GM18511 (cell line): ENCODE data around the gene SCYGR8.
A peak's percentile ranks its signal among the peaks of the same experiment; 100 is the strongest.

ENCODE experiments used
- ATAC-seq: cut with Tn5 transposase; IDR thresholded peaks from one replicate; pipeline ENCODE4 v1.9.1; 2021; ENCODE audit warnings: mild to moderate bottlenecking, moderate library complexity; ENCODE audit not compliant: unreplicated experiment

SCYGR8 gene

DNA sequence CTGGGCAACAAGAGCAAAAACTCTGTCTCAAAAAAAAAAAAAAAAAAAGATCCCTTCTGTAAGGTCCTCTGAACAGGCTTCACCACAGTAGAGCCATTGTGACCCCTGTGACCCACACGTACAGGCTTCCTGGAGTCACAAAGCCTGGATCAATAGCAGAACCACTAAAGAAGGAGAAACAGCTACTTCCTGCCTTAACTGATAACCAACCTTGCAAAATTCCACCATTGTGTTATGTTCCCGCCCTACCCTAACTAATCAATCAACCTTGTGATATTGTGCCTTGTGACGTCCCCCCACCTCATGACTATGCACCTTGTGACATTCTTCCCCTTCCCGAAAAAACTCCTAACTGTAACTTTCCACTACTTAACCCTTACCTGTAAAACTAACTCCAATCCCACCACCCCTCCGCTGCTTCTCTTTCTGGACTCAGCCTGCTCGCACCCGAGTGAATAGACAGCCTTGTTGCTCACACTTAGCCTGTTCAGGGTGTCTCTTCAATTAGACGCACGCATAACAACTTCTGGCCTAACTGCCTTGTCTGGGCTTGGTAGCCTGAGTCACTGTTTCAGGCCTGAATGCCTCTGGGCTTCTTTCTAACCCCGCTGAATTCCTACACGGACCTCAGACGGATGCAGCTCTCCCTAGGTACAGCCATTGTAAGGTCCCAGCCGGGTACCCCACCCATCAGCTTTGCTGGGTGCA is 13.9 kb downstream of the SCYGR8 start:
- no peak for ATAC-seq

DNA sequence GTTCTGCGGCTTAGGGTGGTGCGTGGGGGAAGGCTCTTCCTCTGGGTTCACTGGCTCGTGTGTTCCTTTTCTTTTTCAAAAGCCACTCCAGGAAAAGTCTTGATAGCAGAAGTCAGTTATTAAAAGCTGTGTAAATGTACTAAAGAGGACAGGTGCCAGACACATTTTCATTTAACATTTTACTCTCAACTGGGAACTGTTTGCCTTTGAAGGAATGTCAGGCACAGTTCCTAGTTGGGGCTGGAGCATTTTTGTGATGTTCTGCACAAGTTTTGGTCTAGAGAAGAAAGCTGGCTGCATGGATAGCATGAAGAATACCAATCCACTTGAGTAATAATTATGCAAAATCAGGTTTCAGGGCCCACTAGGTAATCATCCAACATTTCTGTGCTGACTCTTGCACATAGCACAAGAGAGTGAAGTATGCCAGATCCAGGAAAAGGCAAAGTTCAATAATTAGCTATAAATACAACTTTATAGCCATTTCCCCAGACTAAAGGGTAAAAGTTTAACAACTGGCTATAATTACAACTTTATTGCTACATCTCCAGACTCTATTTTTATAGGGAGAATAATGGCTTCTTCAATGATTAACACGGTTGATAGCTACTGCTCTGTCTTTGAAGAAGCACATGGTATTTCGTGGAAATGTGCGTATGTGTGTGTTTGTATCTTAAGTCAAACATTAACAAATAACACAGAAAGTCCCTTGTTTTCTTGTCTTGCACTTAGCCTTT is 16.2 kb downstream of the SCYGR8 start:
- no peak for ATAC-seq

DNA sequence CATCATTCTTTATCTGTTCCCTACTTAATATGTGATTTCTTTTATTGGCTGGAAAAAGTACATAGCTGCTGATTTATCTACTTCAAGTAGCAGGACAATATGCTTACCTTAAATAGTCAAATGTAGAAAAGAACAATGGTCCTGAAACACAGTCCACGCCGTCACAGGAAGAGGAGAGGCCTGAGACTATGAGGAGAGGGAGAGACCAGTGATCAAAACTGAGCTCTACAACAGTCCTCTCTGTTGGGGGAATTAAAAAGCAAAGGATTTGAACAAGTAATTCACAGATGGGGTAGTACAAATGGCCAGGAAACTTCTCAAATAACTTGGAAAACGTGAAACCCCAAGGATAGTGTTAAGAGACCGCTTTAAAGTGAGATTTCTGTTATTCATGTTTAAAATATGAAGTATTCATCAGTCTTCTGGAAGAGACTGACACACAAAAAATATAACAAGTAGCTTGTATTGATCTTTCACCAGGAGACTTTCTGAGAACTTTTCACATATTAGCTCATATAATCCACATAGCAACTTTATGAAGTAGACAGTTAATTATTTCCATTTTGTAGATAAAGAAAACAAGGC is 20.2 kb downstream of the SCYGR8 start:
- ATAC-seq: peak; percentile 24

DNA sequence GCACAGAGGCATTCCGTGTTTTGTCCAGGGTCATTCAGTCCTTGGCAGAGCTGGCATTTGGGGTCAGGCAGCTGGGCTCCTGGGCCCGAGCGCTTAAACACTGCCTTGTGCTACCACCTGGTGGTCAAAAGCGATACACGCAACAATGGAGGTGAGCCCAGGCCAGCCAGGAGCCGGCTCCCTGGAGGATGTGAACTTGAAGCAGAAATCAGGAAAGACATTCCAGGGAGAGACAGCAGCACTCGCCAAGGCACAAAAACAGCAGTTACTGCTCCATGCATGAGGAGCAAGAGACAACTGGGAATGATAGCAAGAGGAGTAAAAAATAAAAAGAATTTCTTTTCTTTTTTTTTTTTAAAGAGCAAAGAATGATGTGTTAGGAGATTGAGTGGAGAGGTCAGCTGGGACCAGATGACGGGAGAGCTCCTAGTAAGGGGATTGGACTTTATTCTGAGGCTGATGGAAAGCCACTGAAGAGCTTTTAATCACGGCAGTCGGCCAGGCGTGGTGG is 20.7 kb downstream of the SCYGR8 start:
- ATAC-seq: peak; percentile 98

DNA sequence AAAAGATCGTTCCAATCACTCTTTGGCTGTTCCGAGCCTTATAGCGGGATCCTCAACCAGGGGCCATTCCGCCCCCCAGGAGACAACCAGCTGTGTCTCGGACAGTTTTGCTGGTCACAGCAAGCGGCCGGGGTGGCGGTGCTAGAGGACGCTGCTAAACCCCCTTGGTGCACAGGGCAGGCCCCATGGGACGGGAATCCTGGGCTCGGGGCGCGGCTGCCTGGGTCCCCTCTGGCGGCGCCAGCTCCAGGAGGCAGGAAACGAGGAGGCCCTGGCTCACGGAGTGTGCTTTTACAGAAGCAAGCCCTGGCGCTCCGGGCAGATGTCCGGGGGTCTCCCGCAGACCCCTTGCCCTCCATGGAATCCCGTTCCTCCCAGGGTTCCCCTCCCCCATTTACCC is 22.1 kb downstream of the SCYGR8 start:
- ATAC-seq: no peak

DNA sequence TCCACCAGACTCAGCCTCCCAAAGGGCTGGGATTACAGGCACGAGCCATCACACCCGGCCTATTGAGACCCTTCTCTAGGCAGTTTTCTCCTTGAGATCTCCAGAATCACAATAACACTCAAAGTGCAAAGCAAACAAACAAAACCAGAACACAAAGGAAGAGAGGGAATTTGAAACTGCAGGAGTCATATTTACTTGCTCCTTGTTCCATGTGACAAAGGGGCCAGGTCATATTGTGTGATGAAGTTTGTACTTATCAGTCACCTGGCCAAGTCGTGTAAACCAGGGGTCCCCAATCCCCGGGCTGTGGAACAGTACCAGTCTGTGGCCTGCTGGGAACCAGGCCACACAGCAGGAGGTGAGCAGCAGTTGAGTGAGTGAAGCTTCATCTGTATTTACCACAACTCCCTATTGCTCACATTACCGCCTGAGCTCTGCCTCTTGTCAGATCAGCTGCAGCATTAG is 26.5 kb downstream of the SCYGR8 start:
- ATAC-seq: no peak

DNA sequence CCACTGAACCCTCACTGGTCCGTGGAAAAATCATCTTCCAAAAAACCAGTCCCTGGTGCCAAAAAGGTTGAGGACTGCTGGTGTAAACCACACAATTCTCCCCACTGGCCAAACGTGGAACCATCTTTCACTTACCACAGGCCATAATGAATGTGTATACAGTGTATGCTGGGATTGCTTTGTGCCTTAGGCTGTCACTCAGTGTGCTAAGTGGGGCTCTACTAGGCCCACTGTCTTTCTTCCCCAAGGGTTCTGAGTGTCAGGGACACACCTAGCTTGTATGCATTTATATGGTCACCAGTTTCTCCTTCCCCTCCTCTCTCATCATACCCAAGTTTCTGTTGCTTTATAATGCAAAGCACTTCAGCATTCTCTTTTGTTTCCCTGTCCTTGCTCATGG is 27.2 kb downstream of the SCYGR8 start:
- ATAC-seq: no peak

DNA sequence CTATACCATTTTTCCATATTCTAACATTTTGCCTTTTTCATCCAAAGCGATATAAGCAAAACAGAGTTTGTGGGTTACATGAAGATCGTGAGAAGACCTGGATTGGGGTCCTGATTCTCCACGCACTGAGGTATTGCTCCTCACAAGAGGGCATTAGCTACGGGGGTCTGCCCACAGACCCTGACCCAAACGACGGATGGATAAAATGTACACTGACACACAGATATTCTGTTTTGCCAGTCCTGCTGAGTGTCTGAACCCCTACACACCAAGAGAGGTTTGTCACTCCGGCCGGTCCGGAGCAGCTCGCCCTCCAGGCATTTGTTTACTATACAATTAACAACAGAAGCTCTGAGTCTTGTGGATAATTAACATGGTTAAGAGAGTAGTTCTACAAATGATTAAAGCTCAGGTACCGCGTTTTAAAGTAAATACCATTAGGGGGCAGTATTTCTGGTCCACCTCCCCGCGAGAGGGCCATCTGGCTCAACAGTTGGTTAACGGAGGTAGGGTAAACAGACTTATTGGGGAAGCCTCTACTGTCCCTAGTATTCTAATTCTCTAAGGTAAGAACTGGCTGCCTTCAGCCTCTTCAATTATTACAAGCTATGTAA is 28.4 kb downstream of the SCYGR8 start:
- no peak for ATAC-seq

DNA sequence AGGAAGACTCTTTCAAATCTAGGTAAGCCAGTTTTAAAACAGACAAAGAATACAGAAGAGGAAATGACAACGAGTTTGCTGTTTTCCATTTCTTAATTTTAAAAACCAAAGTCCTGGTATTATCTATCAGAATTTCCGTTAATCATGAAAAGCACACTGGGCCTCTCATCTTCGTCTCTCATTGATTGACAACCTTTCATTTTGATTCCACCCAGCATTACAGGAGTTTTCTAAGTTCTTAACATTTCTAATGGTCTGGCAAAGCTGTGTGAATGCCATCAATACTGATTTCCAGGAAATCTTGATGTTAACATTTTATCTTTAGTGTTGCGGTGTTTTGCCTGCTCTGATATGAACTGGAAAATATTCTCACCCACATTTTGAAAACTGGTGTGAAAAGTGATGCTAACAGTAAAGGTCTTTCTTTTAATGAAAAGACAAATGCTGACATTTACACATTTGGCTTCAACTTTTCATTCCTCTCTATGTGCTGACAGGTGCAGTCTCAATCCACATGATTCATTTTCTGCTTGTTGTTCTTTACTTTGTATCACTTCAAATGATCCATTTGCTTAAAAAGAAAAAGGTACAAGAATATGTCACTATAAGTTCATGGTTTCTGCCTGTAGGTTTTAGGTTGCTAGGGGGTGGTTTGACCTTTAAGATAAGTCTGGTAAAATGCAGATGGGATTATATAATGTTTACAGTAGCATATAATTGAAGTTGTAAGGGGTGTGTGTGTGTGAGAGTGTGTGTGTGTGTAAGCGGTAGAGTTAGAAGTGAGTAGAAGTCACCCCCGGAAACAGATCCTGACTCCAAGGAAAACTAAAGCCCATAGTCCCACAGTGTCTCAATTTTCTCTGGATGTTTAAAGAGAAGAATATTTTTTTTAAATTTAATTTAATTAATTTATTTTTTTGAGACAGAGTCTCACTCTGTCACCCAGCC is 29.5 kb downstream of the SCYGR8 start:
- ATAC-seq: no peak

DNA sequence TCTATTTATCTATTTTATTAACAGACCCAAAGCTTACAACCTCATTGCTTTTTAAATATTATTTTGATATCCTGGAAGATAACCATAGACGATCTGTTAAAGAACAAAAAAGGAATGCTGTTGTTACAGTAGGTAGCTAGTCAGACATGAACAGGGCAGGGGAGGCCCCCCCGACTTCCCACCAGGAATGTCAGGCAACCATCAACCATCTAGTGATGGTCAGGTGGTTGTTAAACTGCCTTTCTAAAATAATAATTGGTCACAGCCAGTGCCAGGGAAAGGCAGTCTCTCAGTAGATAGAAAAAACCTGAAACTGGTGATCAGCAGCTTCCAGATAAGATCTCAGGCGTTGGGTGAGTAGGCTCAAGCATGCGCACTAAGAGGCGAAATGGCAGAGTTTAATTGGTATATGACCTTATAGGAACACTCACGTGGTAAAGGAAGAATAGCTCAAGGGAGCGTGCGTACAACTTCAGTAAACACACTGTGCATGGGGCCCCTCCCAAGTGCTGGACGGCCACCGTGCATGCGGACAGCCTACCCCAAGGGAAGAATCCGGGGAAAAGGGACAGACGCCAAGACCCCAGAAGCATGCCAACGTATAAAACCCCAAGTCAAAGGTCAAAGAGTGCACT is 35.4 kb downstream of the SCYGR8 start:
- ATAC-seq: no peak

DNA sequence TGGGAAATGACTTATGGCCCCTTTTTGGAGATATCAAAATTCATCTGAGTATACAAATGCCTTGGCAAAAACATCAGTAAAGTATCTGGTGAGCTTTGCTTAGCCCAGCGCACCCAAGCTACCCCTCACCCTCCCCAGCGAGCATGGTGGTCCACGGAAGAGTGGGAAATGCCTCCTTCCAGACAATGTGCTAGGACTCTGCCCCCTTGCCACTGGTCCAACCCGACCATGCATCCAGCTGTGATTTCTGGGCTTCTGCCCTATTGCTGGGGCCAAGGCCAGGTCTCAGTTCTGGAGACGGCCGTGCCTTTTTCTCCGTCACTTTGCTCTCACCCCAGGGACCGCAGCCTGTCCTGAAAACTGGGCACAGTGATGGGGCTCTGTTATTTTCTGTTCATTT is 36.1 kb downstream of the SCYGR8 start:
- ATAC-seq: no peak

DNA sequence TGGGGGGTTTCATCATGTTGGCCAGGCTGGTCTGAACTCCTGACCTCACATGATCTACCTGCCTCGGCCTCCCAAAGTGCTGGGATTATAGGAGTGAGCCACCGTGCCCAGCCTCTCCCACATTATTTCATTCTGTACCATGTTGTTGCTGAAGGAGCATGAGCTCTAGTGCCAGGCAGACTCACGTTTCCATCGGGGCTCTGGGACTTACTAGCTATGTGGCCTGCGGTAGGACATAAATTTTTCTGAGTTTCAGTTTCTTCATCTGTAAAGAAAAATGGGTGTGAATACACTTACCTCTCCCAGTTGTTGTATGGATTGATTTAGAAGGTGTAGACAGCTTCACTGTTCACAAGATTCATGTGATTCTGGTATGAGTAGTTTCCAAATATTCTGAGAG is 37.1 kb downstream of the SCYGR8 start:
- peak; percentile 31 for ATAC-seq

DNA sequence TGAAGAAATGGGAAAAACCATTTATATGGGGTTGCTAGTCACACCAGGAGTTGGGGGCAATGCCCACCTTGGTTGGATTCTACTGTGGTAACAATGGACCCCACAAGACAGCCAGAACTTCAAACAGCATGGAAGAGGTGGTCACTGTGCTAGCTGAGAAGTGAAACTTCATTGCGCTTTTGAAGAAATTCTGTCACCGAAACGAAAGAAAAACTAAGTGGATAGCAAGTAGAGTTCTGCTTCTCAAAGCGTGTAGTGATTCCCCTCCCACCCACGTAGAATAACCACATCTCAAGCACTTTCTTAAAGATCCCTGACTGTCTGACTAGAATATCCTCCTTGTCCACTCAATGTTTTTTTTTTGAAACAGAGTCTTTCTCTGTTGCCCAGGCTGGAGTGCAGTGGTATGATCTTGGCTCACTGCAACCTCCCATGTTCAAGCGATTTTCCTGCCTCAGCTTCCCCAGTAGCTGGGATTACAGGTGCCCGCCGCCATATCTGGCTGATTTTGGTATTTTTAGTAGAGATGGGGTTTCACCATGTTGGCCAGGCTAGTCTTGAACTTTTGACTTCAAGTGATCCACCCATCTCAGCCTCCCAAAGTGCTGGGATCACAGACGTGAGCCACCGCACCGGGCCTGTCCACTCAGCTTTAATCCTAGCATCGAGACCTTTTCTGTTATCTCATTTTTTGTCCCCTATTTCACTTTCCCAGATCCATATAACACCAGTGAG is 37.9 kb downstream of the SCYGR8 start:
- ATAC-seq: peak; percentile 99

DNA sequence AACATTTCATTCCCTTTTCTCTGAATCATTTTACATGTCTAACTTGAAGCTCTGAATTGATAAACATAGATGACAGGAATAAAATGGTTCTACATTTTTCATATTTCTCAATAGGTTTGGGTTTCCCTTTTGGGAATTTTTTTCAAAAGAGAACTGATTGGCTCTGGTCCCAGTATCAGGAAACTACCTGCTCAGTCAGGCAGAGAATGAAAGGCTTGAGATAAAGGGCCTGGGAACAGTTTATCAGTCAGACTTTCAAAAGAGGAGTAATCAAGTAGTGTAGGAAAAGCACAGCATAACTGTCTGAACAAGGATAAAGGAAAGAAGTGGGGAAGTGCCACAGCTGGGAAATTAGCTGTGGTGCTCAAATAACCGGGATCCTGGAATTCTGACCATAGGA is 39.6 kb downstream of the SCYGR8 start:
- no peak for ATAC-seq

DNA sequence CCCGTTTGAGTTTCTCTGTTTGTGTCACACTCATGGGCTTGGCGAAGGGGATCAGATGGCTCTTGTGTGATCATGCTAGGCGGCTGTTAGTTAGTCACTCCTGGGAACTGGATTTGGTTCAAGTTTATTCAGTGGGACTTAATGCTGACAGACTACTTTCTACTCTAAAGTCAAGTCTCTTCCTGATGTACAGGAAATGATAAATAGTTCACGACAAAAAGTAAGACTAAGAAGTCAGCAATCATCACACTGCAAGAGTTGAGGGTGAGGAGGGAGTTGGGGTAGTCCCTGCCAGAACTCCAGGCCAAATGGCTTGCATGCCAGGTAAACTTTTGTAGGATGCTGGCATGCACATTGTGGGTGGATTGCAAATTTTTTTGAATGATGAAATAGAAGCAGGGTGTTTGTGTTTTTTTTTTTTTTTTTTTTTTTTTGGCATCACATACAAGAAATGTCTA is 42.9 kb downstream of the SCYGR8 start:
- ATAC-seq: no peak

DNA sequence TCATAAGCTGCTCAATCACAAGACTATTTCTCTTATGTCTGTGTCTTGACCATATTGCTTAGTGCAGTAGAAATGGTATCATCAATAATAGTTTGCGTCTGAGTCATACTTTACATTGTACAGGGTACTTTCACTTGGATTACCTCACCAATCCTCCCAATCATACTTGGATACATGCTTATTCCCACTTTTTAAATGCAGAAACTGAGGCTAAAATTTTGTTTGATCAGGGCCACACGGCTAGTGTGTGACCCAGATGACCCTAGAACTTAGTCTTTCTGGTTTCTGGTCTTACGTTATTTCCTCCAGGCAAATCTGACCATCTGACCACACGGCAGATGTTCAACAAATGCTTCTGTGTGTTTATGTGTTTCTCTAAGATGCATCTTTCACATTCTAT is 44.1 kb downstream of the SCYGR8 start:
- no peak for ATAC-seq

DNA sequence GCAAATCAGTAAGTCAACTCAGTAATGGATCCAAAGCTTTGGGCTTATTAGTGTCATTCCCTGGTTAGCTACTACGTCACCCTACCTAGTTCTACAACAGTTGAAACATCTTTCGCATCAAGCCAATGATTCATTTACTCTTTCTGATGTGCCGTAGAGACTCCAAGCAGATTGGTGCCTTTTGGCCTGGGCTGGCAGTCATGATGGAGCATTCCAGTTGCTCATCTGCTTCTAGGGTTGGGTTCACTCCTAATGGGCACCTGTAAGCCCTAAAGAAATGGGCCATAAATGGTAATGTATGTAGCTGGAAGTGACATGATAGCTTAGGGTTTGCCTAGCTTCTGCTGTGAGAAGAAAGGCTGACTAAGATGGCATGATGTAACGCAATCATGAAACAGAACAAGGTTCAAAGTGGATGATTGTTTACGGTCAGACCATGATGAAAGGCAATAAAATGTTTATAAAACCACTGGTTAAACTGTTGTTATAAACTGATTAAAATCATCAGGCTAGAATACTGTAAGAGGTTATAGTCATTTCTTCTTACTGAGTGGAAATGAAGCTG is 47.5 kb downstream of the SCYGR8 start:
- ATAC-seq: no peak
